Panc1 (cell line): ENCODE data around the gene NTNG2. TPM values are rescaled to one million over a fixed set of nuclear protein-coding genes. Genes with fewer than 3 reads are reported as not detected.

Source experiments
- ATAC-seq: fragments of 200-7000 bp; cut with Tn5 transposase; 2 replicates; pipeline ENCODE4 v1.9.1; 2020; ENCODE audit warnings: mild to moderate bottlenecking, moderate library complexity
- BruUV-seq: library from RNA; stranded (reverse); fragments of 400-500 nt; replicated peaks from 2 replicates; lab custom pipeline; 2021; lab: Mats Ljungman, UMichigan
- CTCF ChIA-PET: fragments of 300-600 bp; sonication (Branson Sonifier 250); formaldehyde crosslinking; loops from one replicate; lab custom pipeline; 2022; ENCODE audit warnings: antibody characterized with exemption; lab: Charles Lee
- POLR2A ChIA-PET: fragments of 300-600 bp; sonication (Branson Sonifier 250); formaldehyde crosslinking; loops from one replicate; lab custom pipeline; 2022; ENCODE audit warnings: antibody characterized with exemption; lab: Charles Lee
- DNase-seq: peaks from one replicate; pipeline ENCODE4 v3.0.0-alpha.2; 2010; ENCODE audit warnings: low read depth, low spot score
- H3K27ac ChIP-seq: 2 replicates; pipeline ENCODE4 v1.5.1; 2011; ENCODE audit warnings: mild to moderate bottlenecking, low read length, inconsistent platforms
- H3K27me3 ChIP-seq: fragments of 200-500 bp; sonication (Bioruptor generic); 2 replicates; pipeline ENCODE4 v1.6.0; 2014; ENCODE audit warnings: low read length, inconsistent platforms; ENCODE audit not compliant: control insufficient read depth, insufficient read depth
- H3K36me3 ChIP-seq: fragments of 200-500 bp; sonication (Bioruptor generic); 2 replicates; pipeline ENCODE4 v1.5.1; 2014; ENCODE audit warnings: inconsistent platforms, mild to moderate bottlenecking, low read length, moderate library complexity; ENCODE audit not compliant: control insufficient read depth, insufficient read depth
- H3K4me1 ChIP-seq: 2 replicates; pipeline ENCODE4 v1.5.1; 2011; ENCODE audit warnings: inconsistent platforms, mild to moderate bottlenecking, low read length, moderate library complexity; ENCODE audit not compliant: control insufficient read depth, insufficient read depth
- H3K4me3 ChIP-seq, 2 experiments: 2 replicates each; pipeline ENCODE4 v1.5.1; 2011 to 2012; ENCODE audit warnings: low read depth in 2 of 2, low read length in 2 of 2, mild to moderate bottlenecking in 2 of 2, inconsistent platforms in 1 of 2, moderate library complexity in 1 of 2
- H3K9me3 ChIP-seq: fragments of 200-500 bp; sonication (Bioruptor generic); 2 replicates; pipeline ENCODE4 v1.5.1; 2014; ENCODE audit warnings: low read depth, mild to moderate bottlenecking, inconsistent platforms, low read length, moderate library complexity; ENCODE audit not compliant: control insufficient read depth, insufficient read depth
- POLR2AphosphoS5 ChIP-seq: IDR thresholded peaks from 2 replicates; pipeline ENCODE4 v1.6.1; 2012; ENCODE audit warnings: mild to moderate bottlenecking, low read depth, low read length, moderate library complexity
- SIN3A ChIP-seq: IDR thresholded peaks from 2 replicates; pipeline ENCODE4 v1.6.1; 2012; ENCODE audit warnings: low read depth, mild to moderate bottlenecking, low read length, moderate library complexity, borderline replicate concordance; ENCODE audit not compliant: insufficient read depth
- TCF7L2 ChIP-seq: IDR thresholded peaks from 2 replicates; pipeline ENCODE4 v1.6.1; 2011; ENCODE audit warnings: mild to moderate bottlenecking, low read depth, low read length, inconsistent platforms
- in situ Hi-C: cut with HindIII; loops from 2 replicates; pipeline ENCODE4 v1.10.0; 2016; ENCODE audit warnings: low sequenced_read_pairs, low pct_unique_long_range_greater_than_20kb
- intact Hi-C: fragments of 100-400 bp; cut with micrococcal nuclease; formaldehyde crosslinking; loops from one replicate; pipeline ENCODE4 v1.10.0; 2022; ENCODE audit not compliant: unreplicated experiment
- total RNA-seq: library from RNA; stranded (reverse); gene quantifications from one replicate; pipeline ENCODE4 v1.2.1, GENCODE V29; 2021; ENCODE audit not compliant: unreplicated experiment
- TF ChIP-seq, protein P1 (sequence below): fragments of 450-650 bp; IDR thresholded peaks from 2 replicates; pipeline ENCODE4 v1.5.1; 2017; ENCODE audit warnings: mild to moderate bottlenecking
- TF ChIP-seq, protein P2 (sequence below), 2 experiments: IDR thresholded peaks; 2 replicates each; pipeline ENCODE4 v1.6.1; 2011 to 2012; ENCODE audit warnings: low read depth in 2 of 2, control low read depth in 1 of 2, low read length in 1 of 2, mild to moderate bottlenecking in 1 of 2, moderate library complexity in 1 of 2; ENCODE audit not compliant: insufficient read depth in 1 of 2

Gene NTNG2
- total RNA-seq, 1 experiment from 2014 or later: 5.1 TPM

DNA sequence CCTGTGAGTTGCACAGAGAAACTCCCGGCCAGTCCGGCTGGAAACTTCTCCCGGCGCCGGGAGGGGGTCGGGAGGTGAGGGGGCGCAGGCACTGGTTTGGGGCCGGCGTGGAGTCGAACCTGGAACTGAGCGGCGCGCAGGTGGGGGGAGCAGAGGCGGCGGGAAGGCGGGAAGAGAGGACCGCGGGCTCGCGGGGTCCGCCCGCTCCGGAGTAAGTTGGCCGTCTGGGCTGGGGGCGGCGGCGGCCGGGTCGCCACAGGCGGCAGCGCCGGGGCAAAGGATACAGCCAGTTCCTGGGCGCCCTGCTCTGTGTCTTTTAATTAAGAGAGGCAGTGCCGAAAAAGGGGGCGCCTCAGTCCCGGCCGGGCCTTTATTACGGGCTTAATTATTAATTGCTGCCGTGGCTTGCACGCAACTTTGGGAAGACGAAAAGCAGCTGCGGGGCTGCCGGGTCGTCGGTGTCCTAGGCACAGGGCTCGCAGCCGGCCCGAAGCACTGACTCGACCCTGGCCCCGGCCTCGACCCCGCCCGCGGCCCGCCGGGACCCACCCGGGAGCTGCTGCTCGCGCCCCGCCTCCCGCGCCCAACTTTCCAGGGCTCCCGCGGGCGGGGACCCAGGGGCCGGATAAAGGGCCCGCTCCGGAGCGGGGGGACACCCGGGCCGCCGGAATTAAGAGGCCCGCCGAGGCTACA, 1.1 kb downstream of the NTNG2 start:
- peaks cover 5% of the 10 kb centered on the region for H3K4me1 ChIP-seq
- CTCF ChIA-PET: no interaction called here
- DNase-seq (no peak), ATAC-seq (peak; percentile 9; the same call in 1 of the 2 replicates)
- H3K4me3 ChIP-seq: peak overlapping the region; percentile 56 to 61
- intact Hi-C loops (loop anchor here (10.0 kb wide), 1 partner anchor 398 kb away; no protein-coding TSS in a partner anchor), in situ Hi-C loops (no loop called here)
- no TSS peak for BruUV-seq
- no peaks in the 10 kb centered on the region for H3K36me3 ChIP-seq
- H3K9me3 ChIP-seq: no peaks in the 10 kb centered on the region
- POLR2A ChIA-PET: interaction anchor here (0.6 kb wide), 1 partner anchor 124 kb away, joined by 3 read pairs; no protein-coding TSS in a partner anchor
- TF ChIP-seq SIN3A (no peak), TCF7L2 (no peak), POLR2AphosphoS5 (no peak)
- TF ChIP-seq, protein P1, sequence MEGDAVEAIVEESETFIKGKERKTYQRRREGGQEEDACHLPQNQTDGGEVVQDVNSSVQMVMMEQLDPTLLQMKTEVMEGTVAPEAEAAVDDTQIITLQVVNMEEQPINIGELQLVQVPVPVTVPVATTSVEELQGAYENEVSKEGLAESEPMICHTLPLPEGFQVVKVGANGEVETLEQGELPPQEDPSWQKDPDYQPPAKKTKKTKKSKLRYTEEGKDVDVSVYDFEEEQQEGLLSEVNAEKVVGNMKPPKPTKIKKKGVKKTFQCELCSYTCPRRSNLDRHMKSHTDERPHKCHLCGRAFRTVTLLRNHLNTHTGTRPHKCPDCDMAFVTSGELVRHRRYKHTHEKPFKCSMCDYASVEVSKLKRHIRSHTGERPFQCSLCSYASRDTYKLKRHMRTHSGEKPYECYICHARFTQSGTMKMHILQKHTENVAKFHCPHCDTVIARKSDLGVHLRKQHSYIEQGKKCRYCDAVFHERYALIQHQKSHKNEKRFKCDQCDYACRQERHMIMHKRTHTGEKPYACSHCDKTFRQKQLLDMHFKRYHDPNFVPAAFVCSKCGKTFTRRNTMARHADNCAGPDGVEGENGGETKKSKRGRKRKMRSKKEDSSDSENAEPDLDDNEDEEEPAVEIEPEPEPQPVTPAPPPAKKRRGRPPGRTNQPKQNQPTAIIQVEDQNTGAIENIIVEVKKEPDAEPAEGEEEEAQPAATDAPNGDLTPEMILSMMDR: no peak
- TF ChIP-seq, protein P2, sequence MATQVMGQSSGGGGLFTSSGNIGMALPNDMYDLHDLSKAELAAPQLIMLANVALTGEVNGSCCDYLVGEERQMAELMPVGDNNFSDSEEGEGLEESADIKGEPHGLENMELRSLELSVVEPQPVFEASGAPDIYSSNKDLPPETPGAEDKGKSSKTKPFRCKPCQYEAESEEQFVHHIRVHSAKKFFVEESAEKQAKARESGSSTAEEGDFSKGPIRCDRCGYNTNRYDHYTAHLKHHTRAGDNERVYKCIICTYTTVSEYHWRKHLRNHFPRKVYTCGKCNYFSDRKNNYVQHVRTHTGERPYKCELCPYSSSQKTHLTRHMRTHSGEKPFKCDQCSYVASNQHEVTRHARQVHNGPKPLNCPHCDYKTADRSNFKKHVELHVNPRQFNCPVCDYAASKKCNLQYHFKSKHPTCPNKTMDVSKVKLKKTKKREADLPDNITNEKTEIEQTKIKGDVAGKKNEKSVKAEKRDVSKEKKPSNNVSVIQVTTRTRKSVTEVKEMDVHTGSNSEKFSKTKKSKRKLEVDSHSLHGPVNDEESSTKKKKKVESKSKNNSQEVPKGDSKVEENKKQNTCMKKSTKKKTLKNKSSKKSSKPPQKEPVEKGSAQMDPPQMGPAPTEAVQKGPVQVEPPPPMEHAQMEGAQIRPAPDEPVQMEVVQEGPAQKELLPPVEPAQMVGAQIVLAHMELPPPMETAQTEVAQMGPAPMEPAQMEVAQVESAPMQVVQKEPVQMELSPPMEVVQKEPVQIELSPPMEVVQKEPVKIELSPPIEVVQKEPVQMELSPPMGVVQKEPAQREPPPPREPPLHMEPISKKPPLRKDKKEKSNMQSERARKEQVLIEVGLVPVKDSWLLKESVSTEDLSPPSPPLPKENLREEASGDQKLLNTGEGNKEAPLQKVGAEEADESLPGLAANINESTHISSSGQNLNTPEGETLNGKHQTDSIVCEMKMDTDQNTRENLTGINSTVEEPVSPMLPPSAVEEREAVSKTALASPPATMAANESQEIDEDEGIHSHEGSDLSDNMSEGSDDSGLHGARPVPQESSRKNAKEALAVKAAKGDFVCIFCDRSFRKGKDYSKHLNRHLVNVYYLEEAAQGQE (IDR thresholded peaks at IDR 0.05; ENCODE audit: insufficient read depth in 1 of 2, low read depth in 2 of 2, low read length in 1 of 2): no peak
- H3K27me3 ChIP-seq: no peaks in the 10 kb centered on the region
- no peak overlapping the region; the same call in 1 of the 2 replicates for H3K27ac ChIP-seq

DNA sequence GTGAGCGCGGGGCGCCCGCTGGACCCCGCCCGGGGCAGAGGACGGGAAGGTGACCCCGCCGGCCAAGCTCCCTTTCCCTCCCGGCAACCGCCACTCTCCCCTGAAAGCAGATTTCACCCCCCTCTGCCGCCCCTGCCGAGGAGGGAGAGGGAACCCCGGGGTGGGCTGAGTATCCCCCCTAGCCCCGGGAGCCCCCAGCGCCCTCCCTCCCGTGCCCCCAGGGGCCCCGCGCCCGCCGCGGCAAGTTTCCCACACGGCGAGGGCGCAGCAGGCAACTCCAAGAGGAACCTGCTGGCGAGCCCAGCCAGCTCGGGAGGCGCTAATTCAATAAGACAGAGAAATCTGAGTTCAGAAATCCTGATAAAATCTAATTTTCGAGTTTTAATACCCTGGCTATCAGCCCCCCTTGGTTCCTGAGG, 1.6 kb downstream of the NTNG2 start:
- intact Hi-C loops: loop anchor here (10.0 kb wide), 1 partner anchor 399 kb away; no protein-coding TSS in a partner anchor
- ATAC-seq: no peak
- CTCF ChIA-PET: no interaction called here
- peaks cover 5% of the 10 kb centered on the region for H3K4me1 ChIP-seq
- no peaks in the 10 kb centered on the region for H3K9me3 ChIP-seq
- in situ Hi-C loops: no loop called here
- no peaks in the 10 kb centered on the region for H3K27me3 ChIP-seq
- POLR2A ChIA-PET: interaction anchor here (0.8 kb wide), 1 partner anchor 354 kb away, joined by 3 read pairs; no protein-coding TSS in a partner anchor
- TF ChIP-seq SIN3A: no peak
- TF ChIP-seq, protein P2 (IDR thresholded peaks at IDR 0.05; ENCODE audit: insufficient read depth in 1 of 2, low read depth in 2 of 2, low read length in 1 of 2): no peak
- BruUV-seq: no TSS peak
- H3K4me3 ChIP-seq: peak overlapping the region; percentile 56 to 61
- DNase-seq: no peak
- H3K27ac ChIP-seq: no peak overlapping the region; the same call in 1 of the 2 replicates
- H3K36me3 ChIP-seq: no peaks in the 10 kb centered on the region
